ENCODE measurements around the gene RAE1.

DNA sequence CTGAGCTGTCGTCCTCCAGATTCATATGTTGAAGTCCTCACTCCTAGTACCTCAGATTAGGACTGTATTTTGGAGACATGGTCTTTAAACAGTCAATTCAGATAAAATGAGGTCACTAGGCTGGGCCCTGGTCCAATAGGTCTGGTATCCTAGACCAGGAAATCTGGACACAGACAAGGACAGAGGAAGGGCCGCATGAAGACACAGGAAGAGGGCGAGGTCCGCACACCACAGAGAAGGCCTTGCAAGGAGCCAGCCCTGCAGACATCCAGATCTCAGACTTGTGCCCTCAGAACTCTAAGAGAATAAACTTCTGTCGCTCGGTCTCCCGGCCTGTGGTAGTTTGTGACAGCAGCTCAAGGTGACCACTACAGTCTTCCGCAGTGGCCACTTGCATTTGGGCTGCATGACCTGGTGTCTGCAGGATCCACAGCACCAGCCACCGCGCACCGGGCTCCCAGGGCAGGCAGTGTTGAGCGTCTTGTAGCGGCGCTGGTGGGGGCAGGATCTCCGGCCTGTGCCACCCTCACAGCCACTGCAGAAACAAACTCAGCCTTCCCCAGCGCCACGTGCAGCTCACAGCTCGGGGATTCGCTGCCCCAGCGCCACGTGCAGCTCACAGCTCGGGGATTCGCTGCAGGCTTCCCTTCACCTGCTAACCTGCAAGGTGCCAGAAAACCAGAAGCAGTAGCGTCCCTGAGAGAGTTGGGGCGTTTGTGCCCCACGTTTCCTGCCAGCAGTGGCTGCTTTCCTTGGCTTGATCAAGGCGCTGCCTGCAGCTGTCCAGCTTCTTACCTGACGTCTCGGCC, 34.1 kb downstream of the RAE1 start:
- no peak for TF ChIP-seq CTCF (IDR thresholded peaks at IDR 0.05)
- TF ChIP-seq POLR2A (IDR thresholded peaks at IDR 0.05): no peak
